Parathyroid adenoma (tissue), 2 donors: ENCODE data around the gene MBP.
A peak's percentile ranks its signal among the peaks of the same experiment; 100 is the strongest.

ENCODE experiments used
- H2AFZ ChIP-seq: fragments of 300-600 bp; sonication (generic); one replicate; pipeline ENCODE4 v1.7.0; 2017; ENCODE audit warnings: antibody characterized with exemption, mild to moderate bottlenecking
- H3K27ac ChIP-seq: fragments of 300-600 bp; sonication (generic); one replicate; pipeline ENCODE4 v1.7.0; 2017
- H3K27me3 ChIP-seq: fragments of 300-600 bp; sonication (generic); one replicate; pipeline ENCODE4 v1.7.0; 2017; ENCODE audit warnings: low read length; ENCODE audit not compliant: control insufficient read depth, insufficient read depth
- H3K36me3 ChIP-seq: fragments of 300-600 bp; sonication (generic); one replicate; pipeline ENCODE4 v1.7.0; 2017; ENCODE audit warnings: low read length; ENCODE audit not compliant: control insufficient read depth, insufficient read depth
- H3K4me1 ChIP-seq: fragments of 300-600 bp; sonication (generic); one replicate; pipeline ENCODE4 v1.7.0; 2017; ENCODE audit warnings: control low read depth
- H3K4me2 ChIP-seq: fragments of 300-600 bp; sonication (generic); one replicate; pipeline ENCODE4 v1.7.0; 2017; ENCODE audit warnings: low read length
- H3K4me3 ChIP-seq: fragments of 300-600 bp; sonication (generic); one replicate; pipeline ENCODE4 v1.7.0; 2017; ENCODE audit warnings: low read depth, low read length
- H3K79me2 ChIP-seq: fragments of 300-600 bp; sonication (generic); one replicate; pipeline ENCODE4 v1.7.0; 2017; ENCODE audit warnings: control low read depth
- H3K9ac ChIP-seq: fragments of 300-600 bp; sonication (generic); one replicate; pipeline ENCODE4 v1.7.0; 2017; ENCODE audit warnings: mild to moderate bottlenecking
- H3K9me3 ChIP-seq: fragments of 300-600 bp; sonication (generic); one replicate; pipeline ENCODE4 v1.7.0; 2017; ENCODE audit warnings: low read length; ENCODE audit not compliant: control insufficient read depth
- TF ChIP-seq, protein P1 (sequence below): fragments of 300-600 bp; sonication (generic); IDR thresholded peaks from one replicate; pipeline ENCODE4 v1.7.0; 2017; ENCODE audit warnings: antibody characterized with exemption, mild to moderate bottlenecking
- donor health status: primary hyperparathyroidism.

The MBP gene

DNA sequence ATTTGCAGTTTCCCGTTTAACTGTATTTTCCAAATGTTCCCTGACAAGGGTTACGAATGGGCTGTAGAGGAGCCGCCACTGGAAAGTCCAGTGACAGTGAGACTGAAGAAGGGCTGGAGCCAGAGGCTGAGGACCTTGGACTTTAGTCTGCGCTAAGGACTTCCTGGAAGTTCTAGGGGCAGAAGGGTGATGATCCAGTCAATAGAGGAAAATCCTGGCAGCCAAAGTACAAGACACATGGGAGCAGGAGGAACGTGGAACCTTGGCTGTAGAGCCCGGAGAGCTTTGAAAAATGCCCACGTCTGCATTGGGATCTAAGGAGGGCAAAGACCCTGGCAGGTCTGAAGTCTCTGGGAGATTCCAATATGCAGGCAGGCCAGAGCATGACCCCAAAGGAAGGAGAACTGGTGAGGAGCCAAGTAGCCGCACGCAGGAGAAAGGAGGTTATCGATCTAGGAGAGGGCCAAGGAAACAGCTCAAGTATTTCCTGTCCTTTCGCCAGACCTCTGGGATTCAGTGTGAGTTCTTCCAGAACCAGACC is 28.5 kb downstream of the MBP start:
- no peak overlapping the region for H3K9ac ChIP-seq
- H3K4me1 ChIP-seq, result peaks cover 74% of the 10 kb centered on the region
- no peaks in the 10 kb centered on the region for H3K36me3 ChIP-seq

DNA sequence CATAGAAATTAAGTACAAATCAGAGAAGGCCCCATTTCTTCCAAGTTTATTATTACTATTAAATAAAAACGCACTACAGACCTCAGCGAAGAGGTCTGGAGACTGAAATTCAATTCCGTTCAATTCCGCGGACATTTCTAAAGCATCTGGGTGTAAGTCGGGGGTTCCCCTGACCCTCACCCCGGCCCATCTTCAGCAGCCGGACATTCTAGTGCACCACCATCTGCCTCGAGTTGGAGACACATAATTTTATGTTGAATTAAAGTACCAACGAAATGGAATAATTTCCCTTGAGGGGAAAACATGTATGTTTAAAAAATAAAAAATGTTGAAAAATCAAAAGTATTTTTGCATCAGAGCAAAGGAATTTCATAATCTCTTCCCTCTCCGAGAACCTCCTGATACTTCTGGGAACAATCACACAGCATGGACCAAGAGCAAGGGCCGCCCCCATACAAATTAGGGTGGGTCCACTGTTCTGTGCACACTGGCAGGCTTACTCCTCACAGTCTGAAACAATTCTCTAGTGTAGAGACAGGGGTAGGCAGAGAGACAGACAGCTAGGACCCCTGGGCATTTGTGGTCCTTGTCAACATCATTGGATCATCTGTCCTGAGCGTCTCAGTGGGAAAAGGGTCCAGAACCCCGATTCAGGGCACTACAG is 29.3 kb downstream of the MBP start:
- no peak overlapping the region for H2AFZ ChIP-seq
- H3K9ac ChIP-seq, result no peak overlapping the region
- H3K9me3 ChIP-seq, result no peaks in the 10 kb centered on the region
- TF ChIP-seq, protein P1, sequence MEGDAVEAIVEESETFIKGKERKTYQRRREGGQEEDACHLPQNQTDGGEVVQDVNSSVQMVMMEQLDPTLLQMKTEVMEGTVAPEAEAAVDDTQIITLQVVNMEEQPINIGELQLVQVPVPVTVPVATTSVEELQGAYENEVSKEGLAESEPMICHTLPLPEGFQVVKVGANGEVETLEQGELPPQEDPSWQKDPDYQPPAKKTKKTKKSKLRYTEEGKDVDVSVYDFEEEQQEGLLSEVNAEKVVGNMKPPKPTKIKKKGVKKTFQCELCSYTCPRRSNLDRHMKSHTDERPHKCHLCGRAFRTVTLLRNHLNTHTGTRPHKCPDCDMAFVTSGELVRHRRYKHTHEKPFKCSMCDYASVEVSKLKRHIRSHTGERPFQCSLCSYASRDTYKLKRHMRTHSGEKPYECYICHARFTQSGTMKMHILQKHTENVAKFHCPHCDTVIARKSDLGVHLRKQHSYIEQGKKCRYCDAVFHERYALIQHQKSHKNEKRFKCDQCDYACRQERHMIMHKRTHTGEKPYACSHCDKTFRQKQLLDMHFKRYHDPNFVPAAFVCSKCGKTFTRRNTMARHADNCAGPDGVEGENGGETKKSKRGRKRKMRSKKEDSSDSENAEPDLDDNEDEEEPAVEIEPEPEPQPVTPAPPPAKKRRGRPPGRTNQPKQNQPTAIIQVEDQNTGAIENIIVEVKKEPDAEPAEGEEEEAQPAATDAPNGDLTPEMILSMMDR, result no peak
- H3K4me1 ChIP-seq, result peaks cover 73% of the 10 kb centered on the region
- H3K27me3 ChIP-seq, result no peaks in the 10 kb centered on the region
- H3K27ac ChIP-seq, result peak overlapping the region; percentile 20
- no peaks in the 10 kb centered on the region for H3K36me3 ChIP-seq
- peak overlapping the region; percentile 14 for H3K4me2 ChIP-seq
- H3K4me3 ChIP-seq, result no peak overlapping the region
- peaks cover 23% of the 10 kb centered on the region for H3K79me2 ChIP-seq

More for the DNA sequence above, 28.5 kb downstream of the MBP start:
- Histone ChIP-seq H3K9me3 (no peaks in the 10 kb centered on the region), H3K4me3 (no peak overlapping the region), H3K4me2 (no peak overlapping the region), H3K27me3 (no peaks in the 10 kb centered on the region), H3K79me2 (peaks cover 20% of the 10 kb centered on the region), H3K27ac (peak overlapping the region; percentile 27), H2AFZ (no peak overlapping the region)
- TF ChIP-seq, protein P1, result no peak

DNA sequence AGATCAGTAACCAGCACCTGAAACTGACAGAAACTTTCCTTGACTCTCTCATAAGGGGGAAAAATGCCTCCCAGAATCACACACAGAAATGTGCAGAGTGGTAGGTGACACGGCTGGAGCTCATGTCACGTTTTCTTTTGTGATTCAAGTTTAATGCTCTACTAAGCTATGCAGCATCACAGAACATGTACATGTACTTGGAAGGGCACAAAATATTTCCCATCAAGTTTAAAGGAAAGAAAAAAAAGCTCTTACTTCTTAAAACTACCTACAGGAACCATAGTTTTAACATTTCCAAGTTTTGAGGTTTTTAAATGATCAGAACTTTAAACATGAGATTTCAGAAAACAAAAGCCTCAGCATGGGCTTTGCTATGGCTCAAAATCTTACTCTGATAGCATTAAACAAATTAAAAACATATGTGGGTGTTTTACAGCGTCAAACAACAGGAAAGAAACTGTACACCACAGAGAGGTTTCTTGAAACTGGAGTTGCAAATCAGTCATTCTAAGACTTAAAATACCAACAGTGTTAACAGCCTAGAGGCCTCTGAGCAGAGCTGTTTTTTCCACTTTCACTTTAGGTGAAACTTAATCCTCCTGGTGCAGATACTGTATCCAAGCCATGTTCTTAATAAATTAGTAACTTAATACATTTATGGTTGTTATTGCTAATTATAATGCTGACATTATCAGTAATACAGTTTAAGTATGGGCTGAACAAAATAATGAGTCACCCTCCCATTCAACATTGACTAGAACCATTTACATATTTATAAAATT is 30.1 kb downstream of the MBP start:
- Histone ChIP-seq H3K27ac (peak overlapping the region; percentile 20), H3K9me3 (no peaks in the 10 kb centered on the region), H3K4me1 (peaks cover 71% of the 10 kb centered on the region), H3K79me2 (peaks cover 25% of the 10 kb centered on the region), H3K27me3 (no peaks in the 10 kb centered on the region), H3K36me3 (no peaks in the 10 kb centered on the region), H3K4me3 (no peak overlapping the region), H2AFZ (no peak overlapping the region), H3K9ac (no peak overlapping the region), H3K4me2 (peak overlapping the region; percentile 25)
- TF ChIP-seq, protein P1, result no peak

DNA sequence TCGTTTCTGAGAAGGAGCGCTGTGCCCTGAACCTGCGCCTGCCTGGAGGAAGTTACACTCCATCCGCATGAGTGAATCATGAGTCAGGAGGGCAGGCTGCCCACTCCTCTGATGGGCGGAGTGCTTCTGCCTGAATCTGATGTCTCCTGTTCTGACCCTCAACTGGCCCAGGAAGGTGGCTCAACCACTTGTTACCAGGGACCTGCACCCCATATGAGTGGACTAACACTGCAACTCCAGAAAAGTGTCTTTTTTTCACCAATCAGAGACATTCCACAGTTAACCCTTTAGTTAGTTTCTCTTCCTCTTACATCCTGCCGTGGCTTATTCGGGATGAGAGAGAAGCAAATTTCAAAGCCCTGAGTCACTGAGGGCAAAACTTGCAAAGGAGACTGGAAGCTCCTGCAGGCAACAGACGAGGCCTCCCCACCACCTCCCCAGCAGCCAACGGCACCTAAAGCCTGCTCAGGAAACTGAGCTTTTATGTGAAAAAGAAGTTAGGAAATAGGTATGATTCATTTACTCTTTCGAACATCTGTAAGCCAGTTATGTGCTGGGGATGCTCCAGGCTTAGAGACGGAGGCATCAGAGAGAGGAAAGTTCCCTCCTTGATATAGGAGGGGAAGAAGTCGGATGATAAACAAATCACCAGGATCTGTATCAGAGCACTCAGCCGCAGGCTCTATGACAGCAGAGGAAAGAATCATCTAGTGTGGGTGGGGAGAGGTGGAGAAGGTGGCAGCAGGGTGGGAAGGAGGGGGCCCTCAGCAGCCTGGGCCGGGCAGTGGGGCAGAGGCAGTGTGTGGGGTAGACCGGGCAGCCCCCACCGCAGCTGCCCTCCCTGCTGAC is 30.9 kb downstream of the MBP start:
- Histone ChIP-seq H2AFZ (no peak overlapping the region), H3K9me3 (no peaks in the 10 kb centered on the region), H3K4me1 (peaks cover 67% of the 10 kb centered on the region), H3K4me3 (no peak overlapping the region), H3K4me2 (peak overlapping the region; percentile 25), H3K9ac (no peak overlapping the region), H3K36me3 (no peaks in the 10 kb centered on the region), H3K27ac (peak overlapping the region; percentile 20), H3K27me3 (no peaks in the 10 kb centered on the region), H3K79me2 (peaks cover 32% of the 10 kb centered on the region)
- TF ChIP-seq, protein P1, result no peak
